PC-3 (cell line): ENCODE results near the gene RABL6.

Source experiments
- EZH2 ChIP-seq: fragments of 300-600 bp; sonication (generic); IDR thresholded peaks from one replicate; pipeline ENCODE4 v1.6.1; 2017; ENCODE audit warnings: antibody characterized with exemption, mild to moderate bottlenecking, low read length; ENCODE audit not compliant: unreplicated experiment
- EZH2phosphoT487 ChIP-seq: fragments of 300-600 bp; sonication (generic); IDR thresholded peaks from 2 replicates; pipeline ENCODE4 v1.6.1; 2018; ENCODE audit warnings: mild to moderate bottlenecking, antibody characterized with exemption, low read length, borderline replicate concordance
- TF ChIP-seq, protein P1 (sequence below): fragments of 300-600 bp; sonication (generic); conservative IDR thresholded peaks from 2 replicates; pipeline ENCODE4 v1.5.1; 2017; ENCODE audit warnings: antibody characterized with exemption, low read depth, mild to moderate bottlenecking, low read length

DNA sequence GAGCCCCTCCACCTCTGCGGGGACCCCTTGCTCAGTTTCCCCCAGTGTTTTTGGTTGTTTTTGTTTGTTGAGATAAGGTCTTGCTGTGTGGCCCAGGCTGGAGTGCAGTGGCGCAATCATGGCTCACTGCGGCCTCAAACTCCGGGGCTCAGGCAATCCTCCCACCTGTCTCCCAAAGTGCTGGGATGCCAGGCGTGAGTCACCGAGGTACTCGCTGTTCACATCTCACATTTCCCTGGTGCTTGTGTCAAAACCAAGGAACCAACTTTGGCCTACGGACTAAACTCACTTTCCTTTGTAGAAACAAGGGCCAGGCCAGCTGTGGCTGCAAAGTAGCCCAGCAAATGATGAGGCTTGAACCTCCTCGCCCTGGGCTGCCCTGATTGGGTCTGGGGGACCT, 24.8 kb downstream of the RABL6 start:
- TF ChIP-seq, protein P1, sequence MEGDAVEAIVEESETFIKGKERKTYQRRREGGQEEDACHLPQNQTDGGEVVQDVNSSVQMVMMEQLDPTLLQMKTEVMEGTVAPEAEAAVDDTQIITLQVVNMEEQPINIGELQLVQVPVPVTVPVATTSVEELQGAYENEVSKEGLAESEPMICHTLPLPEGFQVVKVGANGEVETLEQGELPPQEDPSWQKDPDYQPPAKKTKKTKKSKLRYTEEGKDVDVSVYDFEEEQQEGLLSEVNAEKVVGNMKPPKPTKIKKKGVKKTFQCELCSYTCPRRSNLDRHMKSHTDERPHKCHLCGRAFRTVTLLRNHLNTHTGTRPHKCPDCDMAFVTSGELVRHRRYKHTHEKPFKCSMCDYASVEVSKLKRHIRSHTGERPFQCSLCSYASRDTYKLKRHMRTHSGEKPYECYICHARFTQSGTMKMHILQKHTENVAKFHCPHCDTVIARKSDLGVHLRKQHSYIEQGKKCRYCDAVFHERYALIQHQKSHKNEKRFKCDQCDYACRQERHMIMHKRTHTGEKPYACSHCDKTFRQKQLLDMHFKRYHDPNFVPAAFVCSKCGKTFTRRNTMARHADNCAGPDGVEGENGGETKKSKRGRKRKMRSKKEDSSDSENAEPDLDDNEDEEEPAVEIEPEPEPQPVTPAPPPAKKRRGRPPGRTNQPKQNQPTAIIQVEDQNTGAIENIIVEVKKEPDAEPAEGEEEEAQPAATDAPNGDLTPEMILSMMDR: no peak
- no peak for TF ChIP-seq EZH2
- no peak for TF ChIP-seq EZH2phosphoT487
